Dermis lymphatic vessel endothelial cell (primary cell): ENCODE results near the gene TDRKH. TPM values are rescaled to one million over a fixed set of nuclear protein-coding genes. Genes with fewer than 3 reads are reported as not detected.

Experiments used
- total RNA-seq: library from RNA; depleted of rRNA; stranded (reverse); fragments of >200 nt; gene quantifications from 2 replicates; pipeline ENCODE4 v1.2.1, GENCODE V29; 2014

TDRKH gene
- total RNA-seq, result 3.8 and 3.9 TPM in 2 replicates

GRCh38 chr1:151790071-151790939 is at the start of gene TDRKH:
TDRKH (minus strand) TSS chr1:151790500; CDS start chr1:151783022, 7,478 bp downstream.

GRCh38 chr1:151839457-151840403 is 49.4 kb upstream of the TDRKH start, which contains the start of gene C2CD4D:
C2CD4D (minus strand) TSS chr1:151839820; CDS start chr1:151838989, 831 bp downstream.

GRCh38 chr1:151831605-151832004 is 41.3 kb upstream of the TDRKH start, which contains the start of gene RORC:
RORC (minus strand) TSS chr1:151831802; CDS start chr1:151831764, 38 bp downstream.

GRCh38 chr1:151805066-151805820 is 14.9 kb upstream of the TDRKH start, which contains the start of gene LINGO4:
LINGO4 (minus strand) TSS chr1:151805419; CDS start chr1:151802704, 2,715 bp downstream.

GRCh38 chr1:151762941-151763921 is 27.1 kb downstream of the TDRKH start, which contains the start of gene MRPL9:
MRPL9 (minus strand) TSS chr1:151763496; CDS start chr1:151763479, 17 bp downstream.

Other genes starting within 250 kb of the TDRKH start
- 15.1 and 16.7 TPM in 2 replicates for gene SNX27, start 178.4 kb downstream of the TDRKH start, total RNA-seq
- not detected in 2 replicates for gene CELF3, start 73.7 kb downstream of the TDRKH start, total RNA-seq
- not detected in 2 replicates for gene RIIAD1, start 69.0 kb downstream of the TDRKH start, total RNA-seq
- gene MRPL9, start 27.0 kb downstream of the TDRKH start, total RNA-seq, result 111 TPM in 2 replicates
- gene LINGO4, start 14.9 kb upstream of the TDRKH start, total RNA-seq, result not detected in 2 replicates
- gene RORC, start 41.3 kb upstream of the TDRKH start, total RNA-seq, result not detected in 2 replicates
- gene C2CD4D, start 49.3 kb upstream of the TDRKH start, total RNA-seq, result 0.11 and 0.26 TPM in 2 replicates
- gene THEM5, start 63.2 kb upstream of the TDRKH start, total RNA-seq, result 0.33 and 0.34 TPM in 2 replicates
- gene THEM4, start 119.0 kb upstream of the TDRKH start, total RNA-seq, result 5.0 and 7.7 TPM in 2 replicates
- 190 and 241 TPM in 2 replicates for gene S100A10, start 203.4 kb upstream of the TDRKH start, total RNA-seq
- gene S100A11, start 246.5 kb upstream of the TDRKH start, total RNA-seq, result 10.9 TPM in 2 replicates